Skeletal muscle cell (primary cell): ENCODE measurements around the gene HAX1.
A peak's percentile ranks its signal among the peaks of the same experiment; 100 is the strongest.

Experiments used
- DNase-seq: peaks from one replicate; pipeline ENCODE4 v3.0.0-alpha.2; 2010; ENCODE audit warnings: low read depth
- H3K4me3 ChIP-seq: 2 replicates; pipeline ENCODE4 v1.5.1; 2011; ENCODE audit warnings: low read depth, mild to moderate bottlenecking, control low read depth, low read length, moderate library complexity

Gene HAX1

GRCh38 chr1:154324241-154324640, 51.8 kb downstream of the HAX1 start:
- no peak for DNase-seq
- H3K4me3 ChIP-seq = no peak overlapping the region

GRCh38 chr1:154324669-154325582, 52.5 kb downstream of the HAX1 start, which contains the start of gene ATP8B2:
Gene ATP8B2 (plus strand): TSS chr1:154325525. CDS start chr1:154328142, 2,617 bp downstream.
- no peak for DNase-seq

More at GRCh38 chr1:154324669-154325582, 52.5 kb downstream of the HAX1 start, which contains the start of gene ATP8B2:
- peak within 1 kb of the TSS; percentile 88 for H3K4me3 ChIP-seq
